HG02642 (cell line): ENCODE data around the gene WNT3A.

Source experiments
- ATAC-seq: cut with Tn5 transposase; IDR thresholded peaks from one replicate; pipeline ENCODE4 v1.9.1; 2021; ENCODE audit warnings: mild to moderate bottlenecking; ENCODE audit not compliant: unreplicated experiment, poor library complexity

Gene WNT3A

GRCh38 chr1:228094432-228095016 lies 87.7 kb downstream of the WNT3A start:
- no peak for ATAC-seq

GRCh38 chr1:228095161-228095560 lies 88.4 kb downstream of the WNT3A start:
- no peak for ATAC-seq

- ATAC-seq: no peak
Observed at GRCh38 chr1:228095938-228096337, 89.1 kb downstream of the WNT3A start.

- ATAC-seq: no peak
Observed at GRCh38 chr1:228096416-228097332, 89.9 kb downstream of the WNT3A start.

GRCh38 chr1:228097333-228098081 lies 90.7 kb downstream of the WNT3A start:
- no peak for ATAC-seq

- ATAC-seq: no peak
Observed at GRCh38 chr1:228098323-228098931, 91.6 kb downstream of the WNT3A start.

- no peak for ATAC-seq
Observed at GRCh38 chr1:228099331-228099732, 92.5 kb downstream of the WNT3A start.

GRCh38 chr1:228100822-228101613 lies 94.2 kb downstream of the WNT3A start:
- no peak for ATAC-seq

- no peak for ATAC-seq
Observed at GRCh38 chr1:228101614-228101993, 94.8 kb downstream of the WNT3A start.

GRCh38 chr1:228101994-228102790 lies 95.4 kb downstream of the WNT3A start:
- ATAC-seq: peak; percentile 23

GRCh38 chr1:228102791-228103620 lies 96.2 kb downstream of the WNT3A start, which contains the start of gene C1orf35:
C1orf35 (minus strand) TSS chr1:228103325; CDS start chr1:228103227, 98 bp downstream.
- ATAC-seq: peak; percentile 79

GRCh38 chr1:228104526-228105269 lies 97.9 kb downstream of the WNT3A start:
- ATAC-seq: no peak

- ATAC-seq: no peak
Observed at GRCh38 chr1:228105270-228105995, 98.6 kb downstream of the WNT3A start.

- no peak for ATAC-seq
Observed at GRCh38 chr1:228105996-228106799, 99.4 kb downstream of the WNT3A start.

- no peak for ATAC-seq
Observed at GRCh38 chr1:228106800-228107054, 99.9 kb downstream of the WNT3A start.

GRCh38 chr1:228107636-228108035 lies 100.8 kb downstream of the WNT3A start:
- ATAC-seq: no peak
